Tibial nerve (tissue), 4 donors: ENCODE results near the gene EYA2. TPM values are rescaled to one million over a fixed set of nuclear protein-coding genes. Genes with fewer than 3 reads are reported as not detected.
"Not testable (repeated sequence)": the region's sequence is repeated elsewhere in the genome, so short reads cannot be mapped to it uniquely, and the experiment has no call there.

Source experiments
- DNase-seq, 2 donors: peaks; one replicate each; pipeline ENCODE4 v3.0.0-alpha.2; 2019; ENCODE audit warnings: low spot score in 2 of 2
- H3K27ac ChIP-seq, 4 donors: fragments of 200-600 bp; sonication (generic) in 3 of 4; one replicate each; pipeline ENCODE4 v1.5.1; 2017 to 2019; ENCODE audit warnings: mild to moderate bottlenecking in 1 of 4
- H3K27me3 ChIP-seq, 2 donors: fragments of 200-600 bp; sonication (generic) in 1 of 2; one replicate each; pipeline versions ENCODE4 v1.5.1 to v1.6.0; 2017 to 2019
- H3K36me3 ChIP-seq, 3 donors: fragments of 200-600 bp; sonication (generic); one replicate each; pipeline ENCODE4 v1.5.1; 2018 to 2019
- H3K4me1 ChIP-seq, 4 donors: fragments of 200-600 bp; sonication (generic) in 3 of 4; one replicate each; pipeline ENCODE4 v1.5.1; 2017 to 2019
- H3K4me3 ChIP-seq, 4 donors: fragments of 200-600 bp; sonication (generic) in 3 of 4; one replicate each; pipeline ENCODE4 v1.5.1; 2017 to 2019; ENCODE audit warnings: mild to moderate bottlenecking in 1 of 4, moderate library complexity in 1 of 4
- H3K9me3 ChIP-seq, 4 donors: fragments of 200-600 bp; sonication (generic) in 3 of 4; one replicate each; pipeline ENCODE4 v1.5.1; 2017 to 2019
- EP300 ChIP-seq, 2 donors: sonication (generic); formaldehyde crosslinking; IDR thresholded peaks; one replicate each; pipeline ENCODE4 v1.6.1; 2017; ENCODE audit warnings: antibody characterized with exemption in 2 of 2, mild to moderate bottlenecking in 1 of 2
- POLR2A ChIP-seq, 2 donors: fragments of 450-650 bp; IDR thresholded peaks; one replicate each; pipeline ENCODE4 v1.6.1; 2017; ENCODE audit warnings: antibody characterized with exemption in 2 of 2, mild to moderate bottlenecking in 2 of 2, moderate library complexity in 2 of 2
- WGBS, 2 donors: methylation state at CpG; one replicate each; pipeline ENCODE4 v1.1.5; 2018; 5-methylcytosine and 5-hydroxymethylcytosine counted together
- total RNA-seq, 4 donors: library from RNA; depleted of rRNA; stranded (reverse); fragments of >200 nt; gene quantifications; one replicate each; pipeline ENCODE4 v1.1.0, GENCODE V29; 2016
- TF ChIP-seq, protein P1 (sequence below), 5 experiments: fragments of 200-600 bp in 3 of 5; fragments of 450-650 bp in 2 of 5; sonication (generic) in 3 of 5; IDR thresholded peaks; one replicate each; pipeline ENCODE4 v1.5.1; 2016 to 2019; ENCODE audit warnings: antibody characterized with exemption in 5 of 5, mild to moderate bottlenecking in 3 of 5, moderate library complexity in 2 of 5

The EYA2 gene
- total RNA-seq, 4 donors from 2014 or later = 13.8 to 25.5 (median 20.2) TPM

GRCh38 chr20:46955601-46956556 is 61.2 kb downstream of the EYA2 start:
- H3K9me3 ChIP-seq = peaks cover 0 to 13% (median 0%) of the 10 kb centered on the region in 4 donors
- peaks cover 0 to 7% (median 0%) of the 10 kb centered on the region in 4 donors for H3K4me1 ChIP-seq
- WGBS, 2 donors = 90 to 92% methylated on average over 2 of the region's 2 CpGs
- no peak for DNase-seq
- no peak overlapping the region for H3K27ac ChIP-seq
- H3K36me3 ChIP-seq = peaks cover 0 to 9% (median 0%) of the 10 kb centered on the region in 3 donors
- TF ChIP-seq POLR2A (IDR thresholded peaks at IDR 0.05) (no peak), EP300 (IDR thresholded peaks at IDR 0.05) (no peak)
- TF ChIP-seq, protein P1, sequence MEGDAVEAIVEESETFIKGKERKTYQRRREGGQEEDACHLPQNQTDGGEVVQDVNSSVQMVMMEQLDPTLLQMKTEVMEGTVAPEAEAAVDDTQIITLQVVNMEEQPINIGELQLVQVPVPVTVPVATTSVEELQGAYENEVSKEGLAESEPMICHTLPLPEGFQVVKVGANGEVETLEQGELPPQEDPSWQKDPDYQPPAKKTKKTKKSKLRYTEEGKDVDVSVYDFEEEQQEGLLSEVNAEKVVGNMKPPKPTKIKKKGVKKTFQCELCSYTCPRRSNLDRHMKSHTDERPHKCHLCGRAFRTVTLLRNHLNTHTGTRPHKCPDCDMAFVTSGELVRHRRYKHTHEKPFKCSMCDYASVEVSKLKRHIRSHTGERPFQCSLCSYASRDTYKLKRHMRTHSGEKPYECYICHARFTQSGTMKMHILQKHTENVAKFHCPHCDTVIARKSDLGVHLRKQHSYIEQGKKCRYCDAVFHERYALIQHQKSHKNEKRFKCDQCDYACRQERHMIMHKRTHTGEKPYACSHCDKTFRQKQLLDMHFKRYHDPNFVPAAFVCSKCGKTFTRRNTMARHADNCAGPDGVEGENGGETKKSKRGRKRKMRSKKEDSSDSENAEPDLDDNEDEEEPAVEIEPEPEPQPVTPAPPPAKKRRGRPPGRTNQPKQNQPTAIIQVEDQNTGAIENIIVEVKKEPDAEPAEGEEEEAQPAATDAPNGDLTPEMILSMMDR (IDR thresholded peaks at IDR 0.05) = no peak
- H3K27me3 ChIP-seq = no peaks in the 10 kb centered on the region
- H3K4me3 ChIP-seq = no peak overlapping the region

- H3K27me3 ChIP-seq = no peaks in the 10 kb centered on the region
- DNase-seq = no peak
- peaks cover 0 to 13% (median 0%) of the 10 kb centered on the region in 4 donors for H3K9me3 ChIP-seq
- no peak overlapping the region for H3K27ac ChIP-seq
- peaks cover 0 to 9% (median 0%) of the 10 kb centered on the region in 3 donors for H3K36me3 ChIP-seq
- TF ChIP-seq POLR2A (IDR thresholded peaks at IDR 0.05) (no peak), EP300 (IDR thresholded peaks at IDR 0.05) (no peak)
- TF ChIP-seq, protein P1 (IDR thresholded peaks at IDR 0.05) = no peak
- H3K4me3 ChIP-seq = no peak overlapping the region
- peaks cover 0 to 6% (median 2%) of the 10 kb centered on the region in 4 donors for H3K4me1 ChIP-seq
- 60 to 65% methylated on average over 13 of the region's 13 CpGs for WGBS, 2 donors
Observed at GRCh38 chr20:46959081-46959692, 64.5 kb downstream of the EYA2 start.

DNA sequence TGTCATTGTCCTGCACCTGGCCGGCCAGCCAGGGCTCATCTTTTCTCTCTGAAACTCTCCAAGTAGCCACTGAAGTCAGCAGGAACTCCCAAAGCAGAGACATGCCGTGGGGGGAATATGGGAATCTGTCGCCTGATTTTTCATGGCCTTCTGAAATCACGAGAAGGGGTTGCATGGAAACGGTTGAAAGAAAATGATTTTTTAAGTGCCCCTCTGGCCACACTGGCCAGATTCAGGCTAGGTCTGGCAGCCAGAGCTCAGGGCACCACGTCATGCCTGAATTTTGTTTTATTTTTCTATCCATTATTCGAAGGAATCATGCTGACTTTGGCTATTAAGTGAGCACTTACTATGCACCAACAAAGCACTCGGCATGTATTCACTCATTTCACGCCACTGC is 65.2 kb downstream of the EYA2 start:
- TF ChIP-seq, protein P1 (IDR thresholded peaks at IDR 0.05) = no peak
- TF ChIP-seq POLR2A (IDR thresholded peaks at IDR 0.05) (no peak), EP300 (IDR thresholded peaks at IDR 0.05) (no peak)
- Histone ChIP-seq H3K36me3 (peaks cover 0 to 9% (median 0%) of the 10 kb centered on the region in 3 donors), H3K9me3 (peaks cover 0 to 13% (median 0%) of the 10 kb centered on the region in 4 donors), H3K27ac (no peak overlapping the region), H3K4me1 (peaks cover 0 to 6% (median 2%) of the 10 kb centered on the region in 4 donors), H3K4me3 (no peak overlapping the region), H3K27me3 (no peaks in the 10 kb centered on the region)
- DNase-seq = no peak
- WGBS, 2 donors = 88 to 90% methylated on average over 9 of the region's 9 CpGs

- peaks cover 0 to 13% (median 0%) of the 10 kb centered on the region in 4 donors for H3K9me3 ChIP-seq
- peaks cover 0 to 9% (median 0%) of the 10 kb centered on the region in 3 donors for H3K36me3 ChIP-seq
- no peak for DNase-seq
- TF ChIP-seq, protein P1 (IDR thresholded peaks at IDR 0.05) = no peak
- no peak for TF ChIP-seq POLR2A (IDR thresholded peaks at IDR 0.05)
- TF ChIP-seq EP300 (IDR thresholded peaks at IDR 0.05) = no peak
- H3K27me3 ChIP-seq = no peaks in the 10 kb centered on the region
- no peak overlapping the region for H3K4me3 ChIP-seq
- peaks cover 0 to 6% (median 2%) of the 10 kb centered on the region in 4 donors for H3K4me1 ChIP-seq
- H3K27ac ChIP-seq = no peak overlapping the region
- 50 to 53% methylated on average over 11 of the region's 11 CpGs for WGBS, 2 donors
Observed at GRCh38 chr20:46960536-46960935, 65.9 kb downstream of the EYA2 start.

GRCh38 chr20:46961968-46962367 is 67.3 kb downstream of the EYA2 start:
- DNase-seq, H3K27ac ChIP-seq, H3K9me3 ChIP-seq, H3K4me1 ChIP-seq, H3K27me3 ChIP-seq, H3K36me3 ChIP-seq, H3K4me3 ChIP-seq: not testable (repeated sequence)
- 93 to 94% methylated on average over 4 of the region's 4 CpGs for WGBS, 2 donors
